ENCODE measurements around the gene NTF4. TPM values are rescaled to one million over a fixed set of nuclear protein-coding genes. Genes with fewer than 3 reads are reported as not detected.

Gene NTF4
- total and polyA plus RNA-seq, 2 of the 8 experiments (the other 6 are each of a cell fraction or from before 2014, with no cell fraction given) = 3.1 to 6.5 TPM

DNA sequence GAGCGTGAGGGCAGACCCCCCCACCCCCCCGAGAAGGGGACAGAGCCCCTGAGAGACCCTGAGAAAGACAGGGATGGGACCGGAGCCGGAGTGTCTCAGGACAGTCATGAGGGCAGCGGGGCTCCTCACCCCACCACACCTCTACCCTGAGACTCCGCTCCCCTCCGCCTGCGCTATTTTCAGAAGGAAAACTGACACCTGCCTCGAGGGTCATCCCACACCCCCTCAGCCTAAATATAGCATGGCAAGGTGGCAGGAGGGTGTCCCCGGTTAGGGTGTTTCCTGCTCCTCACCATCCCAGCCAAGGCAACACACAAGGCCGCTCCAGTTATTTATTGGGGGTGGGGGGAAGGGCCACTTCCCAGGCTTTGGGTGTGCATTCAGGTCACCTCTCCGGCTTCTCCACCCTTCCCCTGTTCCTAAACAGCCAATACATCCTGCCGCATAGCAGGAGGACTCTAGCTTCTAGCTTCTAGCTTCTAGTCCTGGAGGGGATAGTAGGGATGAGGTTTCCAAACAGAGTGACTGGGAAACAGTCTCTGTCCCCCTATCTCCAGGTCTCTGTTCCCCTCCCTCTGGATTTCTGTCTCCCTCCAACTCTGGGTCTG, 1.4 kb upstream of the NTF4 start (continued):
- TF ChIP-seq, protein P1, sequence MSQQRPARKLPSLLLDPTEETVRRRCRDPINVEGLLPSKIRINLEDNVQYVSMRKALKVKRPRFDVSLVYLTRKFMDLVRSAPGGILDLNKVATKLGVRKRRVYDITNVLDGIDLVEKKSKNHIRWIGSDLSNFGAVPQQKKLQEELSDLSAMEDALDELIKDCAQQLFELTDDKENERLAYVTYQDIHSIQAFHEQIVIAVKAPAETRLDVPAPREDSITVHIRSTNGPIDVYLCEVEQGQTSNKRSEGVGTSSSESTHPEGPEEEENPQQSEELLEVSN (IDR thresholded peaks at IDR 0.05) = no peak
- TF ChIP-seq GTF2F1 (IDR thresholded peaks at IDR 0.05; ENCODE audit: borderline replicate concordance, low read depth, low read length) (no peak), CHD1 (IDR thresholded peaks at IDR 0.05; ENCODE audit: low read depth, low read length) (no peak), CTBP2 (IDR thresholded peaks at IDR 0.05; ENCODE audit: borderline replicate concordance, insufficient read depth, insufficient read length, low read length) (no peak), SRF (IDR thresholded peaks at IDR 0.05; ENCODE audit: low read depth, low read length) (no peak), HDAC2 (IDR thresholded peaks at IDR 0.05; ENCODE audit: borderline replicate concordance in 1 of 2, low read depth in 2 of 2, low read length in 2 of 2) (no peak), SIX5 (IDR thresholded peaks at IDR 0.05; ENCODE audit: low read depth, low read length) (no peak), SAP30 (IDR thresholded peaks at IDR 0.05; ENCODE audit: insufficient read depth, insufficient replicate concordance, low read length) (no peak)

All from H1 (cell line).